Activated naive CD4-positive, alpha-beta T cell treated with anti-CD3 and anti-CD28 coated beads for 36 hours (primary cell): Measurements from ENCODE around the gene GPR137B. TPM values are rescaled to one million over a fixed set of nuclear protein-coding genes. Genes with fewer than 3 reads are reported as not detected.
A peak's percentile ranks its signal among the peaks of the same experiment; 100 is the strongest.
"Not testable (repeated sequence)": the region's sequence is repeated elsewhere in the genome, so short reads cannot be mapped to it uniquely, and the experiment has no call there.

ENCODE experiments used
- CTCF ChIA-PET: fragments of 350-600 bp; sonication (Branson Sonifier 250); formaldehyde crosslinking; loops from one replicate; lab custom pipeline; 2021; ENCODE audit warnings: antibody characterized with exemption; lab: Charles Lee
- DNase-seq: peaks from one replicate; pipeline ENCODE4 v3.0.0-alpha.2; 2020
- H3K27ac Mint-ChIP-seq: one replicate; pipeline ENCODE4 v1.8.0; 2021; ENCODE audit warnings: mild to moderate bottlenecking, mixed read lengths
- H3K27me3 Mint-ChIP-seq: one replicate; pipeline ENCODE4 v1.8.0; 2021; ENCODE audit warnings: low read depth, mixed read lengths
- H3K36me3 Mint-ChIP-seq: one replicate; pipeline ENCODE4 v1.8.0; 2021; ENCODE audit warnings: low read depth, mixed read lengths
- H3K4me1 Mint-ChIP-seq: one replicate; pipeline ENCODE4 v1.8.0; 2021; ENCODE audit warnings: low read depth, mixed read lengths
- H3K4me3 Mint-ChIP-seq: one replicate; pipeline ENCODE4 v1.8.0; 2021; ENCODE audit warnings: mild to moderate bottlenecking, moderate library complexity, mixed read lengths
- H3K9me3 Mint-ChIP-seq: one replicate; pipeline ENCODE4 v1.8.0; 2021; ENCODE audit warnings: mixed read lengths
- intact Hi-C: fragments of 100-400 bp; cut with micrococcal nuclease; formaldehyde crosslinking; loops from one replicate; pipeline ENCODE4 v1.15.1; 2023
- total RNA-seq, 2 experiments: library from RNA; stranded (reverse); gene quantifications; one replicate each; pipeline ENCODE4 v1.2.3, GENCODE V29; 2021

Gene GPR137B, protein sequence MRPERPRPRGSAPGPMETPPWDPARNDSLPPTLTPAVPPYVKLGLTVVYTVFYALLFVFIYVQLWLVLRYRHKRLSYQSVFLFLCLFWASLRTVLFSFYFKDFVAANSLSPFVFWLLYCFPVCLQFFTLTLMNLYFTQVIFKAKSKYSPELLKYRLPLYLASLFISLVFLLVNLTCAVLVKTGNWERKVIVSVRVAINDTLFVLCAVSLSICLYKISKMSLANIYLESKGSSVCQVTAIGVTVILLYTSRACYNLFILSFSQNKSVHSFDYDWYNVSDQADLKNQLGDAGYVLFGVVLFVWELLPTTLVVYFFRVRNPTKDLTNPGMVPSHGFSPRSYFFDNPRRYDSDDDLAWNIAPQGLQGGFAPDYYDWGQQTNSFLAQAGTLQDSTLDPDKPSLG
- 1 to 10 TPM; 1.6 to 2.4 TPM for total RNA-seq

DNA sequence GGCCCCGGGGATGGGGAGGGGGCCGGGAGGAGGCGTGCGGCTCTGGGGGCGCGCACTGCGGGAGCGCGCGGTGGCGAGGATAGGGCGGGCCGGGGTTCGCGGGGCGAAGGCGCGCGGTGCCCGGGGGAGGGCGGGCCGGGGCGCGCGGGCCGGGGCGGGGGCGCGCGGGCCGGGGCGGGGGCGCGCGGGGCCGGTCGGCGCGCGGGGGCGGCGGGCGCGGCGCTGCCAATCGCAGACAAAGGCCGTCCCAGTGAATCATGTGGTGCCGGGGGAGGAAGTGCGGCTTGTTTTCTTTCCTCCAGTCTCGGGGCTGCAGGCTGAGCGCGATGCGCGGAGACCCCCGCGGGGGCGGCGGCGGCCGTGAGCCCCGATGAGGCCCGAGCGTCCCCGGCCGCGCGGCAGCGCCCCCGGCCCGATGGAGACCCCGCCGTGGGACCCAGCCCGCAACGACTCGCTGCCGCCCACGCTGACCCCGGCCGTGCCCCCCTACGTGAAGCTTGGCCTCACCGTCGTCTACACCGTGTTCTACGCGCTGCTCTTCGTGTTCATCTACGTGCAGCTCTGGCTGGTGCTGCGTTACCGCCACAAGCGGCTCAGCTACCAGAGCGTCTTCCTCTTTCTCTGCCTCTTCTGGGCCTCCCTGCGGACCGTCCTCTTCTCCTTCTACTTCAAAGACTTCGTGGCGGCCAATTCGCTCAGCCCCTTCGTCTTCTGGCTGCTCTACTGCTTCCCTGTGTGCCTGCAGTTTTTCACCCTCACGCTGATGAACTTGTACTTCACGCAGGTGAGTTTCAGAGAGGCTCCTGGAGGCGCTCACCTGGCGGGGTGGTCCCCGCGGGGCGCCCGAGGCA is at the start of gene GPR137B:
Gene GPR137B (plus strand): TSS at position 287 of the 851 bp plus-strand sequence. CDS start 84 bp downstream, at position 371.
- Mint-ChIP-seq H3K36me3 (no peaks in the 10 kb centered on the region), H3K9me3 (no peaks in the 10 kb centered on the region), H3K4me3 (peak within 1 kb of the TSS; percentile 87), H3K27ac (no peak within 1 kb of the TSS), H3K27me3 (peaks cover 37% of the 10 kb centered on the region), H3K4me1 (peaks cover 9% of the 10 kb centered on the region)
- intact Hi-C loops, result loop anchor here (1.0 to 5.0 kb wide), 6 partner anchors 22 to 658 kb away; partner anchors contain the start of genes HEATR1 and MTR
- CTCF ChIA-PET, result interaction anchor here (1.4 kb wide), 1 partner anchor 143 kb away, joined by 5 read pairs; no protein-coding TSS in a partner anchor
- DNase-seq, result peak; percentile 74

GRCh38 chr1:236092899-236093298 is 49.4 kb upstream of the GPR137B start:
- no peaks in the 10 kb centered on the region for H3K4me1 Mint-ChIP-seq
- intact Hi-C loops, result no loop called here
- CTCF ChIA-PET, result interaction anchor here (1.1 kb wide), 1 partner anchor 618 kb away, joined by 3 read pairs; no protein-coding TSS in a partner anchor
- peaks cover 4% of the 10 kb centered on the region for H3K27me3 Mint-ChIP-seq
- no peak overlapping the region for H3K4me3 Mint-ChIP-seq
- H3K9me3 Mint-ChIP-seq, result peaks cover 7% of the 10 kb centered on the region
- H3K27ac Mint-ChIP-seq, result no peak overlapping the region
- peaks cover 2% of the 10 kb centered on the region for H3K36me3 Mint-ChIP-seq
- DNase-seq, result no peak

GRCh38 chr1:236095705-236096520 is 46.4 kb upstream of the GPR137B start:
- no peaks in the 10 kb centered on the region for H3K4me1 Mint-ChIP-seq
- H3K9me3 Mint-ChIP-seq, result peaks cover 7% of the 10 kb centered on the region
- CTCF ChIA-PET, result no interaction called here
- no peak overlapping the region for H3K4me3 Mint-ChIP-seq
- H3K27ac Mint-ChIP-seq, result no peak overlapping the region
- intact Hi-C loops, result no loop called here
- peaks cover 4% of the 10 kb centered on the region for H3K27me3 Mint-ChIP-seq
- peaks cover 2% of the 10 kb centered on the region for H3K36me3 Mint-ChIP-seq
- no peak for DNase-seq

DNA sequence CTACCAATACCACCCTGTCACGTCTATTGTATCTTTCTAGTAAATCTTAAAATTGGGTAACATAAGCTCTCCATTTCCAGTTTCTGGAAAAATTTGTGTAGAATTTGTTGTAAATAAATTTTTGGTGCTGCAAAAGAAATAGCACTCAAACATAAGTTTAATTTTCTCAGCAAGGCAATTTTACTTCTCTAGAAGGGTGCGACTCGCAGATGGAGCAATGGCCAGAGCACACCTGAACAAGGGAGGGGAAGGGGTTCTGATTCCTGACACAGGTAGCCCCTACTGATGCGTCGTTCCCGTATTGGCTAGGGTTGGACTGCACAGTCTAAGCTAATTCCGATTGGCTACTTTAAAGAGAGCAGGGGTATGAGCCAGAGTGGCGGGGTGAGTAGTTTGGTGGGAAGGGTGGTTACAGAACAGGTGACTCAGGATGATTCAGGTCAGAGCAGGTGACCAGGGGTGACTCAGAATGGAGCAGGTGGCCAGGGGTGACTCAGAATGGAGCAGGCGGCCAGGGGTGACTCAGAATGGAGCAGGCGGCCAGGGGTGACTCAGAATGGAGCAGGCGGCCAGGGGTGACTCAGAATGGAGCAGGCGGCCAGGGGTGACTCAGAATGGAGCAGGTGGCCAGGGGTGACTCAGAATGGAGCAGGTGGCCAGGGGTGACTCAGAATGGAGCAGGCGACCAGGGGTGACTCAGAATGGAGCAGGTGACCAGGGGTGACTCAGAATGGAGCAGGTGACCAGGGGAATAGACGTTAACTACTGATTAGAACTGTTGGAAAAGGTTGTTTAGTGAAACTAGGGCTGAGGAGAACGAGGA is 45.5 kb upstream of the GPR137B start:
- H3K27ac Mint-ChIP-seq, result peak overlapping the region; percentile 44
- CTCF ChIA-PET, H3K36me3 Mint-ChIP-seq, H3K4me3 Mint-ChIP-seq, H3K4me1 Mint-ChIP-seq, intact Hi-C loops, H3K27me3 Mint-ChIP-seq, H3K9me3 Mint-ChIP-seq: not testable (repeated sequence)
- peak; percentile 91 for DNase-seq

DNA sequence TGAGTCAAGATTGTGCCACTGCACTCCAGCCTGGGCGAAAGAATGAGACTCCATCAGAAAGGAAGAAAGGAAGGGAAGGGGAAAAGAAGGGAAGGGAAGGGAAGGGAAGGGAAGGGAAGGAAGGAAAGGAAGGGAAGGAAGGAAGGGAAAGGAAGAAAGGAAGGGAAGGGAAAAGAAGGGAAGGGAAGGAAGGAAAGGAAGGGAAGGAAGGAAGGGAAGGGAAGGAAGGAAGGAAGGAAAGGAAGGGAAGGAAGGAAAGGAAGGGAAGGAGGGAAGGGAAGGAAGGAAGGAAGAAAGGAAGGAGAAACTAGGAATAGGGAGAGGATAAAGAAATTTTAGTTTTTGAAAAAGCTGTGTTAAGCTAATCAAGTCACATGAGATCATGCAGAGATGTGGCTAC is 44.1 kb upstream of the GPR137B start:
- Mint-ChIP-seq H3K4me1 (no peaks in the 10 kb centered on the region), H3K36me3 (peaks cover 2% of the 10 kb centered on the region), H3K27ac (no peak overlapping the region), H3K27me3 (peaks cover 4% of the 10 kb centered on the region), H3K9me3 (peaks cover 7% of the 10 kb centered on the region), H3K4me3 (no peak overlapping the region)
- CTCF ChIA-PET, result no interaction called here
- DNase-seq, result no peak
- intact Hi-C loops, result no loop called here

DNA sequence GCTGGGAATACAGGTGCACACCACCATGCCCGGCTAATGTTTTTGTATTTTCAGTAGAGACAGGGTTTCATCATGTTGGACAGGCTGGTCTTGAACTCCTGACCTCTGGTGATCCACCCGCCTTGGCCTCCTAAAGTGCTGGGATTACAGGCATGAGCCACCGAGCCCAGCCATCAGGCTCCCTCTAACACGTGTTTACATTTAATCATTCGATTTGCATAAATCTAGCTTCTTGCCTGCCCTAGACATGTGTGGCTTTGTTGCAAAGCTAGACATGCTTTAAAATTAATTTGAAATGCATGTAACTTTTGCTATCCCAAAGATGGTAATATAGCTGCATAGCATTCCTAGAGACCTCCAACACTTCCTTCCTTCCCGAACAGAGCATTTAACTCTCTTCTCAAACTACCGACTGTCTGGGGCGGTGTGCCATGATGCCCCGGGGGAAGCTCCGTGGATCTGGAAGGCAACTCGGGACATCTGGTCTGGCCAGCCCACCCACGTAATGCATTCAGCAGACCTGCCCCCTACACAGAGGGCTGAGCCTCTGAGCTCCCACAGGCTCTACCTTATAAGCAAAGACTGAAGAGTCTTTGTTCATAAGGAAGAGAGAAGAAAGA is 42.9 kb upstream of the GPR137B start:
- H3K4me3 Mint-ChIP-seq, result no peak overlapping the region
- CTCF ChIA-PET, result interaction anchor here (0.6 to 0.9 kb wide), 2 partner anchors 31 to 40 kb away, joined by 3 read pairs; no protein-coding TSS in a partner anchor

DNA sequence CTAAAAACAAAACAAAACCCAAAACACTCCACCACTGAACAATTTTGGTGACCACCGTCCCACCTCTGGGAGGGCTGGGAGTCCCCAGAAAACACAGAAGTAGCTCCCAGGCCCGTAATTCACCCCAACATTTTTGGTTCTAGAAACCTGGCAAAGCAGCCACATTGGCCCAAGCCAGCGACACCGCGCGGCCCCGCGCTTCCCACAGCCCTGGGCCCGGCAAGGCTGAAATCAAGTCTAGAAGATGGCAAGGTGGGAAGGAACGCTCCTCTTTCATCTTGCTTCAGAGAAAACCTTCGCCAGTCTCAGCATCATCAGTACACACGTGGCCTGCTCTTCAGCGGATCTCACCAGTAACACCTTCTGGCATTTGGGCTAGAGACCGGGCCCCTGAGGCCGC is 41.5 kb upstream of the GPR137B start:
- intact Hi-C loops, result loop anchor here (5.0 to 10.0 kb wide), 3 partner anchors 654 to 1462 kb away; no protein-coding TSS in a partner anchor
- DNase-seq, result no peak
- Mint-ChIP-seq H3K27ac (no peak overlapping the region), H3K4me3 (no peak overlapping the region), H3K9me3 (peaks cover 7% of the 10 kb centered on the region), H3K36me3 (peaks cover 2% of the 10 kb centered on the region), H3K4me1 (peaks cover 2% of the 10 kb centered on the region), H3K27me3 (no peaks in the 10 kb centered on the region)
- CTCF ChIA-PET, result interaction anchor here (1.0 kb wide), 1 partner anchor 340 kb away, joined by 3 read pairs; no protein-coding TSS in a partner anchor

More for the DNA sequence above, 42.9 kb upstream of the GPR137B start:
- Mint-ChIP-seq H3K36me3 (peaks cover 2% of the 10 kb centered on the region), H3K27me3 (no peaks in the 10 kb centered on the region), H3K9me3 (peaks cover 7% of the 10 kb centered on the region), H3K27ac (no peak overlapping the region), H3K4me1 (peaks cover 2% of the 10 kb centered on the region)
- DNase-seq, result no peak
- intact Hi-C loops, result no loop called here

DNA sequence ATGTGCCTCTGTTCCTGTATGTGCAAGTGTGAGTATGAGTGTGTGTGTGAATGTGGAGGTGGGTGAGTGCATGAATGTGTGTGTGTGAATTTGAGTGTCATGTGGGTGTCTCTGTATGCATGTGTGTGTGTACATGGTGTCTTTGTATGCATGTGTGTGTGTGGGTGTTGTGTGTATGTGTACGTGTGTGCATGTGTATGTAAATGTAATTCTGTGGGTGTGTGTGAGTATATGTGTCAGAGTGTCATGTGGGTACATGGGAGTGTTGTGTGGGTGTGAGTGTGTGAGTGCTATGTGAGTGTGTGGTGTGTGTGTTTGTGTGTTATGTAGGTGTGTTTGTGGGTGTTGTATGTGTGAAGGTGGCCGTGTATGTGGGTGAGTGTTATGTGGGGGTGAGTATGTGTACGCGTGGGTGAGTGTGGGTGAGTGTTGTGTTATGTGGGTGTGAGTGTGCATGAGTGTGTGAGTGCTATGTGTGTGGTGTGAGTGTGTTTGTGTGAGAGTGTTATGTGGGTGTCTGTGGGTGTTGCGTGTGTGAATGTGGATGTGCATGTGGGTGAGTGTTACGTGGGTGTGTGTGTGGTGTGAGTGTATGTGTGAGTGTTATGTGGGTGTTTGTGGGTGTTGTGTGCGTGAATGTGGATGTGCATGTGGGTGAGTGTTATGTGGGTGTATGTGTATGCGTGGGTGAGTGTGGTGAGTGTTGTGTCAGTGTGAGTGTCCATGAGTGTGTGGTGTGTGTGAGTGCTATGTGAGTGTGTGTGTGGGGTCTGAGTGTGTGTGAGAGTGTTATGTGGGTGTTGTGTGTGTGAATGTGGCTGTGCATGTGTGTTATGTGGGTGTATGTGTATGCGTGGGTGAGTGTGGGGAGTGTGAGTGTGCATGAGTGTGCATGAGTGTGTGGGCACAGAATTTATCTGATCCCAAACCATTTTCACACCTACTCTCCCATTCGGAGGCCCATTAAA is 40.8 kb upstream of the GPR137B start:
- CTCF ChIA-PET, result interaction anchor here (1.0 kb wide), 1 partner anchor 339 kb away, joined by 3 read pairs; no protein-coding TSS in a partner anchor
- H3K27me3 Mint-ChIP-seq, result no peaks in the 10 kb centered on the region
- peaks cover 2% of the 10 kb centered on the region for H3K4me1 Mint-ChIP-seq
- DNase-seq, result no peak
- H3K9me3 Mint-ChIP-seq, result peaks cover 7% of the 10 kb centered on the region
- intact Hi-C loops, result loop anchor here (5.0 to 10.0 kb wide), 3 partner anchors 653 to 1461 kb away; no protein-coding TSS in a partner anchor
- peaks cover 2% of the 10 kb centered on the region for H3K36me3 Mint-ChIP-seq
- H3K4me3 Mint-ChIP-seq, result no peak overlapping the region
- H3K27ac Mint-ChIP-seq, result no peak overlapping the region

DNA sequence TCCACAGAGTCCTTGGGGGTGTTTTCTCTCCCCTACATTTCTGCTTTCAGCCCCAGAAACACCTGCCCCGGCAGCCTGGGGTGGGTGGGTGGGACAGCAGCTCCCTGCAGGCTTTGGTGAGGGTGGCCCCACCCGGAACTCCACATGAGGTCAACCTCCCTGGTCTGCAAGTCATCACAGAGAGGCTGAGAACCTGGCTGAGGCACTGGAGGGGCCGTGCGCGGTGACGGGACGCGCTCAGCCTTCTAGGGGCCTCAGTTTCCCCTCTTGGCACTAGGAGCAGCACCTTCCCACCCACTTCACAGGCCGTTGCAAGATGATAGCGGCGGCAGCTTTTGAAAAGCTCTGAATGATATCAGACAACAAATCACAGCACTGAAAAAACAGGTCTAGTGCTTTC is 39.7 kb upstream of the GPR137B start:
- no peak overlapping the region for H3K27ac Mint-ChIP-seq
- no peaks in the 10 kb centered on the region for H3K36me3 Mint-ChIP-seq
- H3K4me3 Mint-ChIP-seq, result no peak overlapping the region
- no peaks in the 10 kb centered on the region for H3K9me3 Mint-ChIP-seq
- CTCF ChIA-PET, result interaction anchor here (1.0 kb wide), 1 partner anchor 424 kb away, joined by 3 read pairs; no protein-coding TSS in a partner anchor
- intact Hi-C loops, result loop anchor here (1.0 to 10.0 kb wide), 4 partner anchors 388 to 1460 kb away; no protein-coding TSS in a partner anchor
- peaks cover 2% of the 10 kb centered on the region for H3K4me1 Mint-ChIP-seq
- DNase-seq, result no peak
- no peaks in the 10 kb centered on the region for H3K27me3 Mint-ChIP-seq

- no peak overlapping the region for H3K27ac Mint-ChIP-seq
- no peak overlapping the region for H3K4me3 Mint-ChIP-seq
- H3K4me1 Mint-ChIP-seq, result peaks cover 2% of the 10 kb centered on the region
- H3K36me3 Mint-ChIP-seq, result no peaks in the 10 kb centered on the region
- no peaks in the 10 kb centered on the region for H3K9me3 Mint-ChIP-seq
- CTCF ChIA-PET, result interaction anchor here (1.0 kb wide), 1 partner anchor 424 kb away, joined by 3 read pairs; no protein-coding TSS in a partner anchor
- intact Hi-C loops, result loop anchor here (1.0 to 10.0 kb wide), 4 partner anchors 387 to 1459 kb away; no protein-coding TSS in a partner anchor
- no peaks in the 10 kb centered on the region for H3K27me3 Mint-ChIP-seq
- no peak for DNase-seq
Observed at GRCh38 chr1:236103059-236103458, 39.3 kb upstream of the GPR137B start.
